HG03064 (cell line): ENCODE results near the gene B3GAT3.
"Not testable (repeated sequence)": the region's sequence is repeated elsewhere in the genome, so short reads cannot be mapped to it uniquely, and the experiment has no call there.

Experiments used
- ATAC-seq: cut with Tn5 transposase; IDR thresholded peaks from one replicate; pipeline ENCODE4 v1.9.1; 2021; ENCODE audit warnings: low read depth; ENCODE audit not compliant: unreplicated experiment

B3GAT3 gene

DNA sequence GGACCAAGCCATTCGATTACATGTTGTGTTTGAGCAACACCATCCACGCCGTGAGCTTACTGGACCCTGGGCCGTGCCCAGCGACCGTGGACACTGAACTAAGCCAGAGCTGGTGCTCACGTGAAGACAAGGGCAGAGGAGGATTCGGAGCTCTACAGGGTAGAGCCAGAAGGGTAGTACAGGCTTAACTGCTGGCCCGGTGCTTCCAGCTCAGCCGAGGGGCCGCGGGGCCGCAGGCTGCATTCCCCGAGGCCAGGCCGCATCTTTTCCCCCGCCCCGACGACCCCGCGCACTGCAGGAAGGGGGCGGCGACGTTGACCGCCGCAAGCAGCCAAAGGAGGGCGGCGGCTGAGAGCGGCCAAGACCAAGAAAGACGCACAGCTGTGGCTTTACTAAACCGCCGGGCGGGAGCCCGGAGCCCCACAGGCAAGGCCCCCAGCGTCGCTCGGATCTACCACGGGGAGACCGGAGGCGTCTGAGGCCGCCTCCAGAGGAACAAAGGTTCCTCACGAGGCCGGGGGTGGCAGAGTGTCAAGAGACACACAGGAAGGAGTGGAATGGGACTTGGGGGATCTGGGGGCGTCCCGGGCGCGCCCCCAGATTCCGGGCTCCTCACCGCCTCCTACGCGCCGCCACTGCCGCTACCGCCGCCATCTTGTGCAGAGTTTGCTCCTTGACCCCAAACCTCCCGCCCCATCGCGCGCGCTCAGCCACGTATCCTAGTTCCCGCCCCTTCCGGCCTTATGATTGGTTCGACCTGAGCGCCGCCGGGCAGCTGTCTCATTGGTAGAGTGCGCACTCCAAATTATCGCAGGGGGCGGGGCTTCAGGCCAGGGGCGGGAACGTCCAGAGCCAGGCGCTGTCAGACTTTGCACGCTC lies 24.4 kb upstream of the B3GAT3 start, which contains the start of gene GANAB:
Gene GANAB, minus strand, starts transcription at position 668 of the 879 bp plus-strand sequence. Its CDS starts 14 bp downstream, at position 654.
- peak; percentile 84 for ATAC-seq

DNA sequence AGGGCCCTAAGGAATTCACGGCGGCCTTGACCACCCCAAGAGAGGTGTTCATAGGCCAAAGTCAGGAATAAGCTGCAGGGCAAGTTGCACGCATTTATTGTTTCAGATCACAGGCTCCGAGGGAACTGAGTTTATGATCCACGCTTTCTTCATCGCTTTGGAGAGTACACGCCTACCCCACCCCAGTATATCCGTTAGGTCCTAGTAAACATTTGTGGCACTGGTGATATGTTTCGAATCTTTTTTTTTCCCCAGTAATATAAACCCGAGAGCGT lies 23.8 kb upstream of the B3GAT3 start:
- no peak for ATAC-seq

DNA sequence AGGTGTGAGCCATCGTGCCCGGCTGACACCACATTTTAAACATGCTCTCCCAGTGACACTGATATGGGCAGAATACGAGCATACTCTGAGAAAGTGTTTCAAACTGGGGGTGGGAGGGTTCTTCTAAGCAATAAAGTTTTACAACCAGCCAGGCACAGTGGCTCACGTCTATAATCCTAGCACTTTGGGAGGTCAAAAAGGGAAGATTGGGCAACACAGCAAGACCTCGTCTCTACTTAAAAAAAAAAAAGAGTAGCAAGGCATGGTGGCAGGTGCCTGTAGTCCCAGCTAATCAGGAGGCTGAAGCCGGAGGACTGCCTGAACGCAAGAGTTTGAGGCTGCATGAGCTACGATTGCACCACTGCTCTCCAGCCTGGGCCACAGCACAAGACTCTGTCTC lies 22.4 kb upstream of the B3GAT3 start:
- ATAC-seq = no peak

DNA sequence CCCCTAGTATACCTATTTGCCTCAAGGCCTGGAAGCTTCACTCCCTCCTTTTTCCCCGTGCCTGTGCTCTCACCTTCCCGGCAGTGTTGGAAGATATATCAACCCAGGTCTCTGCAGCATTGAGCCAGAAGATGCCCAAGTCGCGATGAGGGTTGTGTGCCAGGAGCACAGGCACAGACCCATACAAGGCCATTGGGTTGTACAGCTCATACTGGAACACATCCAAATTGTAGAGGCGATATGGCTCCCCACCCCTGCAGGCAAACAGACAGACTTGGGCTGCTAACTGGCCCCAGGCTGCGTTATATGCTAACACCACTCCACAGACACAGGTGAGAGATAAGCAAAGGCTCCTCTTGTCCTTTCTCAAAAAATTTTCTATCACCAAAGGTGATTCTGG lies 10.7 kb upstream of the B3GAT3 start:
- no peak for ATAC-seq

DNA sequence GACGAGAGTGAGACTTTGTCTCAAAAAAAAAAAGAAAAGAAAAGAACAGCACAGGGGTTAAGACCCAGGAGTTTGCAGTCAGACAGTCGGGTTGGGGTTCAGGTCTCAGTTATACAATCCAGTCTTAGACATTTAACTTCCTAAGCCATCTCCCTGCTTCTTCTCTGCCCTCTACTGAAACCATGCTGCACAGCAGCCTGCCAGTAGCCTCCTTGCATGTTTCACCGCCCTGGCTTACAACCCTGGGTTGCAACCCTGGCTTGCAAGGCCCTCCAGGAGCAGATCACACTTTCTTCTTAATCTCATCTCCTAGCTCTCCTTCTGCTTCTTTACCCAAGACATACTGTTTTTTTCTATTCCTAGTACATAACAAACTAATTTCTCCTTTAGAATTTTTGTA lies 5.9 kb upstream of the B3GAT3 start:
- ATAC-seq = no peak

DNA sequence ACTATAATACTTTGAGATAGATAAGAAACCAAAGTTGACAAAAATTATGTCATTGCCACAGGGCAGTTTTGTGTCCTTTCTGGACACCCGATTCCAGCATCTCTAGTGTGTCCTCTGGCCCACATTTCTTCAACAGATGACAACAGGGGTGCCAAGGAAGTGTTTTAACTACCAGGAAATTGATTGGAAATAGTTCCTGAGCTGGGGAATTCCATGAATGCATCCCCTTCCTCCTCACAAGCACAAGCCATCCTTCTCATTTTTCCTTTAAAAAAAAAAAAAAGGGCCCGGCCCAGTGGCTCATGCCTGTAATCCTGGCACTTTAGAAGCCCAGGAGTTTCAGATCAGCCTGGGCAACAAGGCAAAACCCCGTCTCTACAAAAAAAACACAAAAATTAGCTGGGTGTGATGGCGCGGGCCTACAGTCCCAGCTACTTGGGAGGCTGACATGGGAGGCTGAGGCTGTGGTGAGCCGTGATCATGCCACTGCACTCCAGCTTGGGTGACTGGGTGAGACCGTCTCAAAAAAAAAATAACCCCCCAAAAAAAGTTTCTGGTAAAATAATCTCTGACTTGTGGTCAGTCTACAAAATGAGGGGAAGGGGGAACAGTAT lies 797 bp upstream of the B3GAT3 start:
- no peak for ATAC-seq

DNA sequence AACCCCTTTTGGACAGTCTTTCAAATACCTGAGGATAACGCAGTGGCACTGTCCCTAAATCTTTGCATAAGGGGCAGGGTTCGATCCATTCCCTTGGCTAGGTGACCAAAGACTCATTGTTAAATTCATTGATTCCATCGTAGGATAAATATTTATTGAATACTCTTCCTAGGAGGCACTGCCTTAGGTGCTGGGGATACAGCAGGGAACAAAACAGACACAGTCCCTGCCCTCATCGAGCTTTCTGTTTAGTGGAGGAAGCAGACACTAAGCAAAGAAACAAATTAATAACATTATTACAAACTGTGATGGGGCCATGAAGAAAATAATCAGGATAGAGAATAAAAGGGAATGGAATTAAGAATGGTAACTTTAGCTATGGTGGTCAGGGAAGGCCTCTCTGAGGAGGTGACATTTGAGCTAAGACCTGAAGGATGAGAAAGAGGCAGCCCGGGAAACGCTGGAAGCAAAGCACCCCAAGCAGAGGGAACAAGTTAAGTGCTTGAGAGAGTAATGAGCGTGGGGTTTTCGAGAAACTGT lies 689 bp downstream of the B3GAT3 start:
- ATAC-seq = no peak

DNA sequence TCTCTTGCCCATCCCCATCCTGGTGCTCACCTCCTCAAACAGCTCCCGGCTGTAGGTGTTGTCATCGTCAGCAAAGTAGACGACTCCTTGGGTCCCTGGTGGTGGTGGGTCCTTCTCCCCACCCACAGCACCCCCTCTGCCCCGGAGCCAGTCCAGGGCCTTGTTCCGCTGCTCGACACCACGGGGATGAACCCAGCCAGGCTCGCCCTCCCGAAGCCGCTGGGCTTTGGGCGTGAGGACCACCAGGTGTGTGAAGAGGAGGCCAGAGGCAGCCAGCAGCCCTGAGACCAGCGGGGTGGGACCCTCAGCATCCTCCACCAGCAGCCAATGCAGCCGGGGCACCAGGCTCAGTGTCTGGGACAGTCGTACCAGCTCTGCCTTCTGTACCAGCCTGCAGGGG lies 4.8 kb downstream of the B3GAT3 start:
- ATAC-seq = not testable (repeated sequence)

DNA sequence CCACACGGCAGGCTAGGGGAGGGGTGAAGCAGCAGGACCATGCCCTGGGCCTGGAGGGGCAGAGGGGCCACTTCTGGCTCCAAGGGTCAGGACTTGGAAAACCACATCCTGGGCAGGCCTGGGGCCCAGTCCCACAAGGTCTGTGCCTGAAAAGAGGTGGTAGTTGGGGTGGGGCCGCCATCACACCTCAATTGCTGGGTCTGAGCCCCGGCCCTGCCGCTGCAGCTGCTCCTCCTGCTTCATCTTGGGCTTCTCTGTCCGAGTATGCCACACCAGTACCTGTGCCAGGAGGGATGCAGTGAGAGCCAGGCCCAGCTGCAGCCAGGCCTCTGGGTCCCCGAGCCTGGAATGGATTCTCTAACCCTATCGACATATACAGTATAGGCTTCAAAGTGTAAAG lies 6.3 kb downstream of the B3GAT3 start:
- ATAC-seq = no peak

DNA sequence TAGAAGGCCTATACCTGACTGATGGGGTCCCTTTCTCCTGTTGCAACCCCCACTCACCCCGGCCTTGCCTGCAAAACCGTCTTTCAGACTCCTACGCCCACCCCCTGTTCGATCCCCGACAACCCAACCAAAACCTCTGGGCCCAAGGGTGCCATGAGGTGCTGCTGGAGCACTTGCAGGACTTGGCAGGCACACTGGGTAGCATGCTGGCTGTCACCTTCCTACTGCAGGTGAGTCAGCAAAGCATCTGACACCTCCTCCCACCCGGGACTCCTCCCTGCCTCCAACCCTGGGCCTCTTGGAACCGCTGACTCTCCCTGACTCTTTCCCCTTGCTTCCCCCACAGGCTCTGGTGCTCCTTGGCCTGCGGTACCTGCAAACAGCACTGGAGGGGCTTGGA lies 7.5 kb downstream of the B3GAT3 start:
- ATAC-seq = no peak

DNA sequence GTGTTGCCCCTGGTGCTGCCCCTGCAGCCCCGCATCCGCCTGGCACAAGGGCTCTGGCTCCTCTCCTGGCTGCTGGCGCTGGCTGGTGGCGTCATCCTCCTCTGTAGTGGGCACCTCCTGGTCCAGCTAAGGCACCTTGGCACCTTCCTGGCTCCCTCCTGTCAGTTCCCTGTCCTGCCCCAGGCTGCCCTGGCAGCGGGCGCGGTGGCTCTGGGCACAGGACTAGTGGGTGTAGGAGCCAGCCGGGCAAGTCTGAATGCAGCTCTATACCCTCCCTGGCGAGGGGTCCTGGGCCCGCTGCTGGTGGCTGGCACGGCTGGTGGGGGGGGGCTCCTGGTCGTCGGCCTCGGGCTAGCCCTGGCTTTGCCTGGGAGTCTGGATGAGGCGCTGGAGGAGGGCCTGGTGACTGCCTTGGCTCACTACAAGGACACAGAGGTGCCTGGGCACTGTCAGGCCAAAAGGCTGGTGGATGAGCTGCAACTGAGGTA lies 8.5 kb downstream of the B3GAT3 start:
- no peak for ATAC-seq

DNA sequence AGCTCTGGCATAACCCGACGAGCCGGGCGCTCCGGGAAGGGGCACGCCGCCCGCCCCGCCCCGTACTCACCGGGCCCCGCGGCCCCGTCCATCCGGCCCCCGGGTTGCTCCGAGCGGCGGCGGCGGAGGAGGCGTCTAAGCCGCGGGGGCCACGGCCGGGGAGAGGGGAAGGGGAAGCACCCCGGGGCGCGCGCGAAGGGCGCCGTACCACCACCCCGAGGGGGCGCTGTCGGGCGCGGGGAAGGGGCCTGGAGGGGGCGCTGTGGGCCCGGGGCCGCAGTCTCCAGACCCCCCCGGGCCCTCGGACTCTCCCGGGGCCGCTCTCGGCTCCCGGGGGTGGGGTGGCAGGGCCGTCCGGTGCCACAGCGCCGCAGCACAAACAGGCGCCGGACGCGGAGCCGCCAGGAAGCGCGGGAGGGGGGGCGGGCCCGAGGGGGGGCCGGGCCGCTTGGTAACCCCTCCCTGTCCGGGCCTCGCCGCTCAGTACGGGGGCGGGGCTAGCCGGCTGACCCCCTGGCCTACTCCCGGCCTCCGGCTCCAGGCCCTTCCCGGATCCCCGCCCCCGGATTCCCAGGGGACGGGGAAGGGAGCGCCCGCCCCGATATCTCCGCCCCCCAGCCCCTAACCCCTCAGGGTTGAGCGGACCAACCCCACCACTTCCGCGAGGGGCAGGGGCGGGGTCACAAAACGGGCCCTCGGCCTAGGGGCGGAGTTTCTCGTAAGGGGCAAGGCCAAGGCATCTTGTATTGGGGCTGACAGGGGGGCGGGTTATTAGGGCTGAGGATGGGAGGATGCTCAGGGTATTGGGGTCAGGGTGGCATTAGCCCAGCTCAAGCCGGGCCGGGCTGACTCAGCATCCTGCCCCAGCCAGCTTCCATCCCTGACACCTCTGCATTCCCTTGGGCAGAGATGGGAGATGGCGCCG lies 9.2 kb downstream of the B3GAT3 start, which contains the start of the genes EML3 and ROM1:
Gene EML3, minus strand, starts transcription at position 410 of the 925 bp plus-strand sequence. Its CDS starts 318 bp downstream, at position 92.
Gene ROM1, plus strand, starts transcription at position 892 of the 925 bp plus-strand sequence. Its CDS starts 25 bp downstream, at position 917.
- ATAC-seq = peak; percentile 65

DNA sequence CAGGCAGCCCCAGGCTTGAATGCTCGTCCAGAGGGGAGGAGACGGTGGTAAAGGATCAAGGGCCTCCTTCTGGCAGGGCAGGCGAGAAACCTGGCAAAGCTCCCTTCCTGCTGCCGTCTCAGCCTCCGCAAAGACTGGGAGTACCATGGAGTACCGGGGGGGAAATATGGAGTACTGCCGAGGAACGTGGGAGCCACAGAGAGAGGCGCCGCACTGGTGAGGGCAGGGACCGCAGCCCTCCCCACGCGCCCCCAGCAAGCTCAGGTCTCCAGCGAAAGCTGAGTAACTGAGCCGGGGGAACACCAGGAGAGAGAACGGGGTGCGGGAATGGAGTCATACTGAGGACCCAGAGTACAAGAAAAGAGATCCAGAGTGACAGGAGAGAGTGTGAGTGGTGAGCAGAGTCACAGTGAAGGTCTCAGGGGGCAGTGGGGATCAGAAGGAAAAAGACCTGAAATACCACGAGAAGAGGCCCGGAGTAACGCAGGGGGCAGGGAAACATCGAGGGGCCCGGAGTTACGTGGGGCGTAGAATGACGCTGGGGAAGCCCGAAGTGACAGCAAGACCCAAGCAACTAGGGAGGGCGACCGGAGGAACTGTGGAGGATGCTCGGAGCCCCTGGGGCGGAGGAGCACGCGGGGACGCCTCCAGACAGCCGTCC lies 10.0 kb downstream of the B3GAT3 start:
- ATAC-seq = no peak

DNA sequence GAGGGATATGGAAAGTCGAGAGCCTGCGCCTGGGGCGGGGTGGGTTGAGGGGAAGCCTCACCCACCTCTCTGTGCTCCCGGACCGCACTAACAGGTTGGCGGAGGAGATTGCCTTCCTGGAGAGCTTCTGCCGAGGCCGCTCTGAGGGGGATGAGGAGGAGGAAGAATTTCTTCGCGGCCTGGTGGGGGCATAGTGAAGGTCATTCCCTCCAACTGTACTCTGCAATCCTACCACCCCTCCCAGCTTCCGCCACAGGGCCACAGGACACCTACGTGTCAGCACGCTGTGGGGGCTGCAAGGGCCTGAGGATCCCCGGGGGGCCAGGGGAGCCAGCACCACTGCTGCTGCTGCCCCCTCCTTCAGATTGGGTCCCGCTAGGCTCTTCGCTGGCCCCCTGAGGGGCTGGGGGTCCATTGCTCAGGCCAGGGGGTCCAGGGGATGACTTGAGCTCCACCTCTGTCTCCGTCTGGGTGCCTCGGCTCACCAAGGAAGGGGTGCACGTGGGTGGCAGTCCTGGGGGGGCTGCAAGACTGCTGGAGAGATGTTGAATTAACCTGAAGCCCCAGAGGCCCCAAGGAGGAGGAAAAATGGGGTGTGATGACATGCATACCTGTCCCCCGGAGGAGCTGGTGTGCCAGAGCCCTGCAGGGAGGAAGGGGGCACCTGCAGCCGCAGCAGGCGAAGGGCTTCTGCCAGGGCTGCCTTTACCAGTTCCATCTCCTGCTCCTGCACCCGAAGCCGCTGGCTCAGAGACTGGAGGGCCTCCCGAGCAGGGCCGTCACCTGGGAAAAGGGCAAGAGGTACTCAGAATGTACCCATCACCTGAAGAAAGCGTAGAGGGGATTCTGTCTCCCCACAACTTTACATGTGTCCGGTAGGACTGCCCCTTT lies 10.7 kb downstream of the B3GAT3 start:
- ATAC-seq = no peak

DNA sequence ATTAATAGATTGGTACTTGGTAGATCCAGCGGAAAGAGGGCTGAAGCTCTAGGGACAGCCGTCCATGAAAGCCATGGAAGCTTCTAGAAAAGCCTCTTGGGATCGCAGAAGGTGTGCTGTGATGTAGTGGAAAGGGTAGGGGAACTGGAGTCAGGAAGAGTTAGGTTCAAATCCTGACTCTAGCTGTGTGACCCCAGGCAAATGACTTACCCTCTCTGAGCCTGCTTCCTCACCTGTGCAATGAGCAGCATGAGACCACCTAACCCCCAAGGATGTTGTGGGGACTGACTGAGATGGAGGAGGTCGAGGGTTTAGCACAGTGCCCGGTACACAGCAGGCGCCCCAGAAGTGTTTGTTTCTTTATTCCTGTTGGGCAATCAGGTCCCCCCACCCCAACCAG lies 11.4 kb downstream of the B3GAT3 start:
- no peak for ATAC-seq

DNA sequence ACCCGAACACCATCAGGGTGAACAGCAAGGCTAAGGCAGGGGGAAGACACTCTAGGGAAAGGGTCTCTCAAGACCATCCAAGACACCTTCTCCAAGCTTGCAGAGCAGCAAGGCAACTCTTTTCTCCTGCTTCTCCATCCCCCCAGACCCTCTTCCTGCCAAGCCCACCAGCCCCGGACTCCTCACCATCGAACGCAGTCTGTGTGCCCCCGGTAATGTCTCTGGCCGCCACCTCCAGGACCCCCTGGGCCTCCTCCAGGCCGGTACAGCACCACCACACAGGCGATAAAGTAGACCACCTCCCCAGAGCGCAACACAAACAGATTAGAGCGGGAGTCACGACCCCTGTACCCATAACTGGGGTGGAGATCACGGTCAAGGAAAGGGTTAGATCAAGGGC lies 13.0 kb downstream of the B3GAT3 start:
- no peak for ATAC-seq

DNA sequence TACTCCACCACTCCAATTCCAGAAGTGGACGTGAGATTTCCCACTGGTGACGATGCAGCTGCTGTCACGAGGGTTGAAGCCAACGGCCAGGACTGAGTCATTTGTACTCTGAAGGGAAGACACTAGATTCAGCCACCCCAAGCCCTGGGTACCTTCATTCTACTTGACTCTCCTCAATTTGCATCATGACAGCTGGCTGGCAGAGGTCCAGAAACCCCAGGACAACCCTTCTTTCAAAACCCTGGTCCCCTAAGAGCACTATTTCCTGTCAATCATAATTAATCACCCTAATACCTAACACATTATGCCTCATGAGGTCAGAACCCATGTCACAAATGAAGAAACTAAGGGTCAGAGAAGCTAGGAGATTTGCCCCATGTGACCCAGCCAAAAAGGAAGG lies 14.1 kb downstream of the B3GAT3 start:
- no peak for ATAC-seq

DNA sequence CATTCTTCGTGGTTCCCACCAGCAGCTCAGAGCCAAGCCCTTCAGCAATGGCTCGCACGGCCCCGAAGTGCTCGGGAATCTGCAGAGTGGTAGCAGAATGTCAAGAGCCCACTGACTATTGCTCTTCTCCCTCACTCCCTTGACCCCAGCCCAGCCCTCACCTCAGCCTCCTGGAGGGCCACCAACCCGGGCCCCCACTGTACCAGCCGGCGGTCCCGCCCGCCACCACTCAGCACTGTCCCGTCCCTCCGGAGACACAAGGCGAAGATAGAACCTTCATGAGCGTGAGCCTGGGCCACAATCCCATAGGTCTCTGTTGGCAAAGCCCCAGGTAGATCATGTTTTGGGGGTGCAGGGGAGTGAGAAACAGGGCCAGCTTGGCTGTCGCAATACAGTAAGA lies 15.9 kb downstream of the B3GAT3 start:
- no peak for ATAC-seq

DNA sequence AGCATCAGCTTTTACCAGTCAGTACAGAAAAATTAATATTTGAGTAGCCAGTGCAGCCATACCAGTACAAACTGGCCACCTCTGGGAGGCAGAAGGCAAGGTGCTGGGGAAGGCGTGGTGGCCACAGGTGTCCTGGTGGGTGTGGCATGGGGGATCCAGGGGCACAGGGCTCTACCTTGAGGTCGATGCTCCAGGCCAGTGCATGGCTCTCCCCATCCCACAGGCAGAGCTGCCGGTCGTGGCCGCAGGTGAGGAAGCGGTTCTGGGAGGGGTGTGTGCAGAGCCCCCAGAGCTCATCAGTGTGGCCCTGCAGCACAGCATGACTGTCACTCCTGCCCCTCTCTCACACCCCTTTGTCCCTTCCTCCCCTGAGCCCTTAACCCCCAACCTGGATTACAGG lies 16.3 kb downstream of the B3GAT3 start:
- ATAC-seq = no peak
